Adrenal gland (tissue), 12 donors: Measurements from ENCODE around the gene PTBP3. TPM values are rescaled to one million over a fixed set of nuclear protein-coding genes. Genes with fewer than 3 reads are reported as not detected.

Experiments used
- DNase-seq, 7 donors: peaks; one replicate each; pipeline ENCODE4 v3.0.0-alpha.2; 2019 to 2020
- H3K27ac ChIP-seq, 5 donors: fragments of 200-600 bp; sonication (generic) in 4 of 5; 1 replicate in 3 of 5; 2 replicates in 2 of 5; pipeline versions ENCODE4 v1.5.1 to v1.8.0; 2016 to 2020; ENCODE audit warnings: mild to moderate bottlenecking in 1 of 5
- H3K27me3 ChIP-seq: fragments of 200-600 bp; 2 replicates; pipeline ENCODE4 v1.8.0; 2021
- H3K36me3 ChIP-seq, 2 donors: fragments of 200-600 bp; replicated peaks in 1 of 2; 1 replicate in 1 of 2; 2 replicates in 1 of 2; pipeline versions ENCODE4 v1.5.1 to v1.8.0; 2018 to 2022
- H3K4me1 ChIP-seq, 2 donors: fragments of 200-600 bp; replicated peaks in 1 of 2; 1 replicate in 1 of 2; 2 replicates in 1 of 2; pipeline versions ENCODE4 v1.5.1 to v1.8.0; 2018 to 2021
- H3K4me3 ChIP-seq, 4 donors: fragments of 200-600 bp; sonication (generic) in 3 of 4; one replicate each; pipeline ENCODE4 v1.5.1; 2016 to 2018
- H3K9me3 ChIP-seq, 3 donors: fragments of 200-600 bp; sonication (generic) in 1 of 3; replicated peaks in 1 of 3; 1 replicate in 2 of 3; 2 replicates in 1 of 3; pipeline versions ENCODE4 v1.5.1 to v1.8.0; 2016 to 2021
- POLR2A ChIP-seq, 2 donors: fragments of 450-650 bp; IDR thresholded peaks; one replicate each; pipeline ENCODE4 v1.6.1; 2017; ENCODE audit warnings: antibody characterized with exemption in 2 of 2, mild to moderate bottlenecking in 2 of 2, moderate library complexity in 1 of 2
- WGBS, 4 donors: extraction: QIAGEN DNeasy Blood & Tissue Kit in 2 of 4; methylation state at CpG; one replicate each; pipeline versions ENCODE4 v1.1.5 to v1.1.7; 2013 to 2017; 5-methylcytosine and 5-hydroxymethylcytosine counted together
- intact Hi-C, 2 donors: fragments of 100-400 bp; cut with DNase I; formaldehyde crosslinking; loops; one replicate each; pipeline versions ENCODE4 v1.14.1 to v1.15.0; 2022 to 2023
- polyA plus RNA-seq, 3 donors: library from polyadenylated mRNA; stranded (reverse); fragments of 200-250 nt in 2 of 3; fragments of 350-450 nt in 1 of 3; fragmentation: Illumina TruSeq in 1 of 3; extraction: RNeasy Lipid Tissue Mini Kit (QIAGEN cat#74804) in 1 of 3; gene quantifications; one replicate each; pipeline ENCODE4 v1.2.3, GENCODE V29; 2013 to 2014
- total RNA-seq, 9 donors: library from RNA; depleted of rRNA in 4 of 9; stranded (reverse); fragments of >200 nt in 4 of 9; fragments of 120-200 nt in 1 of 9; fragmentation: NEBNext Ultra II Directional in 1 of 9; extraction: Animal tissue kit (Norgen Biotek cat#: 25700) in 1 of 9; gene quantifications; one replicate each; pipeline versions ENCODE4 v1.1.0 to v1.2.4, GENCODE V29; 2013 to 2023
- TF ChIP-seq, protein P1 (sequence below), 6 experiments: fragments of 450-650 bp in 4 of 6; fragments of 200-600 bp in 2 of 6; sonication (generic) in 1 of 6; IDR thresholded peaks; 1 replicate in 5 of 6; 2 replicates in 1 of 6; pipeline versions ENCODE4 v1.5.1 to v1.8.0; 2016 to 2021; ENCODE audit warnings: antibody characterized with exemption in 6 of 6, mild to moderate bottlenecking in 2 of 6, moderate library complexity in 1 of 6
- donor health status: healthy with polysubstance abuse.
- donor health status: Bipolar disorder and iron deficiency.
- donor health status: DM: yes; HTN: yes; CAD: no.
- donor health status: DM: no; HTN: no; CAD: no.
- donor health status: DM: no; HTN: no; CAD: no.
- donor health status: DM: yes; HTN: yes; CAD: no.

Gene PTBP3
- total and polyA plus RNA-seq, 12 donors: 4.4 to 56.6 (median 30.8) TPM

DNA sequence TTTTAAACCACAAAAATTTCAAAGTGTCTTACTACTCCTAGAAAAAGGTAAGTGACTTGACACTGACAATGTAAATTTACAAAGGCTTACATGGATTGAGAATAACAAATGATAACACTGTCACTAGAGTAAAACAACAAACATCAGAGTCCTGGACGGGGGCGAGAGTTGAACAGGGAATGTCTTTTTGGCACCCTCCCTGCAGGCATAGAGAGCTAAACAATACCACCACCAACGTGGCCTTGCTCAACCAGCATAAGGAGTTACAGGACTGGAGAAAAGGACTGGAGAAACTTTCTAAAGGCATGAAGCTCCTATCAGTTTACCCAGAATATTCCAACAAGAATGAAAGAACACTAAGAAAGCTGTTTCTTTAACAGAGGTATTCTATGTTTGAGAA lies 55.3 kb downstream of the PTBP3 start:
- Histone ChIP-seq H3K36me3 (no peaks in the 10 kb centered on the region), H3K4me3 (no peak overlapping the region)

DNA sequence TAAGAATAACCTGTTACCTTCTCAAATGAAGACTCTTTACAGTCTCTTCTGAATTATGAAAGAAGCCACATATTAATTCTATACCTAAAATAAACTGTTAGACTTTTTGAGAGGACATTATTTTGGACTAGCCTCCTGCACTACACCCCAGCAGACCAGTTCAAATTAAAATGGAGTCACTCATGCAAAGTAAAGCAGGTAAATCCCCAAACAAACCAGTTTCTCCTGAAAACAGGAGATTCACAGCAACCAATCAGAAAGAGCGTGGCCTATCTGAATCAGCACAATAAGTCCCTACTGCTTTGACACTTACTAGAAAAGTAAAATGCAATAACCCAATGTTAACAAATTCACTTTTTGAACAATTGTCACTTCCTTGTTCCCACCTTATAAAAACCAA lies 58.8 kb downstream of the PTBP3 start:
- H3K27ac ChIP-seq: no peak overlapping the region

More for the DNA sequence above, 55.3 kb downstream of the PTBP3 start:
- Histone ChIP-seq H3K9me3 (no peaks in the 10 kb centered on the region), H3K27ac (no peak overlapping the region), H3K27me3 (no peaks in the 10 kb centered on the region), H3K4me1 (no peaks in the 10 kb centered on the region)
- TF ChIP-seq POLR2A (IDR thresholded peaks at IDR 0.05): no peak
- TF ChIP-seq, protein P1, sequence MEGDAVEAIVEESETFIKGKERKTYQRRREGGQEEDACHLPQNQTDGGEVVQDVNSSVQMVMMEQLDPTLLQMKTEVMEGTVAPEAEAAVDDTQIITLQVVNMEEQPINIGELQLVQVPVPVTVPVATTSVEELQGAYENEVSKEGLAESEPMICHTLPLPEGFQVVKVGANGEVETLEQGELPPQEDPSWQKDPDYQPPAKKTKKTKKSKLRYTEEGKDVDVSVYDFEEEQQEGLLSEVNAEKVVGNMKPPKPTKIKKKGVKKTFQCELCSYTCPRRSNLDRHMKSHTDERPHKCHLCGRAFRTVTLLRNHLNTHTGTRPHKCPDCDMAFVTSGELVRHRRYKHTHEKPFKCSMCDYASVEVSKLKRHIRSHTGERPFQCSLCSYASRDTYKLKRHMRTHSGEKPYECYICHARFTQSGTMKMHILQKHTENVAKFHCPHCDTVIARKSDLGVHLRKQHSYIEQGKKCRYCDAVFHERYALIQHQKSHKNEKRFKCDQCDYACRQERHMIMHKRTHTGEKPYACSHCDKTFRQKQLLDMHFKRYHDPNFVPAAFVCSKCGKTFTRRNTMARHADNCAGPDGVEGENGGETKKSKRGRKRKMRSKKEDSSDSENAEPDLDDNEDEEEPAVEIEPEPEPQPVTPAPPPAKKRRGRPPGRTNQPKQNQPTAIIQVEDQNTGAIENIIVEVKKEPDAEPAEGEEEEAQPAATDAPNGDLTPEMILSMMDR (IDR thresholded peaks at IDR 0.05): no peak
- 66 to 81% (median 72%) methylated on average over 3 of the region's 3 CpGs for WGBS, 4 donors
- intact Hi-C loops: no loop called here
- no peak for DNase-seq

DNA sequence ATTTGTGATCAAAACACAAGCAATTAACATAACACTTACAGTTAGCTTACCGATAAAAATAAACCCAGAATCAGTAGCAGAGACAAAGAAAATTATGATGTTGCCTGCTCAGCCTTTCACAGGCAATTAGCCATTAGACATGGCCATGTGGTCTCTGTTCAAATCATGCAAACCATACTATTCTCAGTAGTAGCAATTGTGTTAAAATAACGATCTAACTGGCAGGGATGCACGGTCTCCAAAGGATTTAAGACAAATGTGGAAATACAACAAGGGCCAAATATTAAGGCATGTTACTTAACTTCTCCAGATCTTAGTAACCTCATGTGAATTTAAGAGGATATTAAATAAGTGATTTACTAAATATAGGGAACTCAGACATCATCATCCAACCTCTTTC lies 59.5 kb downstream of the PTBP3 start:
- Histone ChIP-seq H3K4me1 (no peaks in the 10 kb centered on the region), H3K27me3 (no peaks in the 10 kb centered on the region), H3K9me3 (no peaks in the 10 kb centered on the region), H3K4me3 (no peak overlapping the region), H3K27ac (no peak overlapping the region), H3K36me3 (no peaks in the 10 kb centered on the region)
- TF ChIP-seq, protein P1 (IDR thresholded peaks at IDR 0.05): no peak
- TF ChIP-seq POLR2A (IDR thresholded peaks at IDR 0.05): no peak
- 75 to 86% (median 81%) methylated on average over 3 of the region's 3 CpGs for WGBS, 4 donors
- no peak for DNase-seq
- intact Hi-C loops: no loop called here

More for the DNA sequence above, 58.8 kb downstream of the PTBP3 start:
- H3K4me3 ChIP-seq: no peak overlapping the region
- H3K36me3 ChIP-seq: no peaks in the 10 kb centered on the region
- H3K4me1 ChIP-seq: no peaks in the 10 kb centered on the region
- no peak for TF ChIP-seq POLR2A (IDR thresholded peaks at IDR 0.05)
- TF ChIP-seq, protein P1 (IDR thresholded peaks at IDR 0.05): no peak
- no peaks in the 10 kb centered on the region for H3K9me3 ChIP-seq
- H3K27me3 ChIP-seq: no peaks in the 10 kb centered on the region
- DNase-seq: no peak
- WGBS, 4 donors: 94 to 100% (median 99%) methylated on average over 1 of the region's 1 CpG
- intact Hi-C loops: no loop called here

DNA sequence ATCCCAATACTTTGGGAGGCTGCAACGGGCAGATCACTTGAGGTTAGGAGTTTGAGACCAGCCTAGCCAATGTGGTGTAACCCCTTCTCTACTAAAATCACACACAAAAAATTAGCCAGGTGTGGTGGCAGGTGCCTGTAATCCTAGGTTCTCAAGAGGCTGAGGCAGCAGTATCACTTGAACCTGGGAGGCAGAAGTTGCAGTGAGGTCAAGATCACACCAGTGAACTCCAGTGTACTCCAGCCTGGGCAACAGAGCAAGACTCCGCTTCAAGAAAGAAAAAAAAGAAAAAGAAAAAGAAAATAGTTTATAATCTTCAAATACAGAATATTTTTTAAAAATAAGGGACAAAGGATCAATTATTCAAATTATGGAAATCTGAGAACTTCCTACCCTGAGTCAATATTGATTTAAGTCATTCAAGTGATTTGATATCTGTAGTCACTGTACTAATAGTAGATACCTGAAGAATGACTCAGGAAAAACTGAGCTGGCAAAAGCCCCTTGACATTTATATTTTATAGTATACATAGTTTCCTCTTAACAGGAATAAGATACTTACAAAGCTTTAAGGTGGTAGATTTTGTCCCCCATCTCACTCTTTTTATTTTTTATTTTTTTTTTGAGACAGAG lies 61.8 kb downstream of the PTBP3 start:
- Histone ChIP-seq H3K4me3 (no peak overlapping the region), H3K4me1 (no peaks in the 10 kb centered on the region), H3K27ac (no peak overlapping the region), H3K27me3 (no peaks in the 10 kb centered on the region), H3K9me3 (no peaks in the 10 kb centered on the region), H3K36me3 (no peaks in the 10 kb centered on the region)
- no peak for DNase-seq
- WGBS, 4 donors: 97 to 98% (median 98%) methylated on average over 2 of the region's 2 CpGs
- TF ChIP-seq, protein P1 (IDR thresholded peaks at IDR 0.05): no peak
- TF ChIP-seq POLR2A (IDR thresholded peaks at IDR 0.05): no peak
- intact Hi-C loops: no loop called here
